Measurements from ENCODE around the gene ITGB4. TPM values are rescaled to one million over a fixed set of nuclear protein-coding genes. Genes with fewer than 3 reads are reported as not detected.

The ITGB4 gene
- total and polyA plus RNA-seq, 9 donors, result 3.3 to 55.6 (median 12.8) TPM

DNA sequence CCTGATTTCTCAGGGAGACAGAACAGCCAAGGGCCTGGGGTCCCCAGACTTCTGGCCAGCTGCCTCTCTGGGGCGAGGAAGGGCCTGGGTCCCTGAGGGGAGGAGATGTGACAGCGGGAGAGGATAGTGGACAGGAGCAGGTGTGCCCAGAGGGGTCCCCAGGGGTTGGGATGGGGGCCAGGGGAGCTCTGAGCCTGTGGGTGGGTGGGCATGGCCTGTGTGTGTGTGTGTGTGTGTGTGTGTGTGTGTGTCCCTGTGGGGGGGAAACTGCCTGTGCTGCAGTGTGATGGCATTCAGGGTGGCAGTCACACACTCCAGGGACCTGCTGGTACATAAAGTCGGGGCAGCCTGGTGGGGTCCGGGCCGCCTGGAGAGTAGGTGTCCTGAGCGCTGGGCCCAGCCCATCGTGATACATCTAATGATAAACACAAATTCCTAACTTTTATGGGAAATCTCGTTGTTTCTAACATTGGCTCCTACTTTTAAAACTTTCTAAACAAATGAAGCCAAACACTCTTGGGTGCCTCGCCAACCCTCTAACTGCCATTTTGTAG lies 1.4 kb downstream of the ITGB4 start:
- no peak overlapping the region for H3K27ac ChIP-seq
- no peak for DNase-seq
- H3K4me3 ChIP-seq, result no peak overlapping the region
- intact Hi-C loops (cut with DNase I), result no loop called here
- TF ChIP-seq POLR2A (IDR thresholded peaks at IDR 0.05), result no peak
- TF ChIP-seq, protein P1, sequence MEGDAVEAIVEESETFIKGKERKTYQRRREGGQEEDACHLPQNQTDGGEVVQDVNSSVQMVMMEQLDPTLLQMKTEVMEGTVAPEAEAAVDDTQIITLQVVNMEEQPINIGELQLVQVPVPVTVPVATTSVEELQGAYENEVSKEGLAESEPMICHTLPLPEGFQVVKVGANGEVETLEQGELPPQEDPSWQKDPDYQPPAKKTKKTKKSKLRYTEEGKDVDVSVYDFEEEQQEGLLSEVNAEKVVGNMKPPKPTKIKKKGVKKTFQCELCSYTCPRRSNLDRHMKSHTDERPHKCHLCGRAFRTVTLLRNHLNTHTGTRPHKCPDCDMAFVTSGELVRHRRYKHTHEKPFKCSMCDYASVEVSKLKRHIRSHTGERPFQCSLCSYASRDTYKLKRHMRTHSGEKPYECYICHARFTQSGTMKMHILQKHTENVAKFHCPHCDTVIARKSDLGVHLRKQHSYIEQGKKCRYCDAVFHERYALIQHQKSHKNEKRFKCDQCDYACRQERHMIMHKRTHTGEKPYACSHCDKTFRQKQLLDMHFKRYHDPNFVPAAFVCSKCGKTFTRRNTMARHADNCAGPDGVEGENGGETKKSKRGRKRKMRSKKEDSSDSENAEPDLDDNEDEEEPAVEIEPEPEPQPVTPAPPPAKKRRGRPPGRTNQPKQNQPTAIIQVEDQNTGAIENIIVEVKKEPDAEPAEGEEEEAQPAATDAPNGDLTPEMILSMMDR (IDR thresholded peaks at IDR 0.05), result no peak
- no peak for TF ChIP-seq EP300 (IDR thresholded peaks at IDR 0.05)
- no peaks in the 10 kb centered on the region for H3K27me3 ChIP-seq
- H3K36me3 ChIP-seq, result no peaks in the 10 kb centered on the region
- H3K9me3 ChIP-seq, result no peaks in the 10 kb centered on the region
- no peaks in the 10 kb centered on the region for H3K4me1 ChIP-seq (ENCODE audit: insufficient read depth)
- 88% methylated on average over 9 of the region's 9 CpGs for WGBS, 3 donors

DNA sequence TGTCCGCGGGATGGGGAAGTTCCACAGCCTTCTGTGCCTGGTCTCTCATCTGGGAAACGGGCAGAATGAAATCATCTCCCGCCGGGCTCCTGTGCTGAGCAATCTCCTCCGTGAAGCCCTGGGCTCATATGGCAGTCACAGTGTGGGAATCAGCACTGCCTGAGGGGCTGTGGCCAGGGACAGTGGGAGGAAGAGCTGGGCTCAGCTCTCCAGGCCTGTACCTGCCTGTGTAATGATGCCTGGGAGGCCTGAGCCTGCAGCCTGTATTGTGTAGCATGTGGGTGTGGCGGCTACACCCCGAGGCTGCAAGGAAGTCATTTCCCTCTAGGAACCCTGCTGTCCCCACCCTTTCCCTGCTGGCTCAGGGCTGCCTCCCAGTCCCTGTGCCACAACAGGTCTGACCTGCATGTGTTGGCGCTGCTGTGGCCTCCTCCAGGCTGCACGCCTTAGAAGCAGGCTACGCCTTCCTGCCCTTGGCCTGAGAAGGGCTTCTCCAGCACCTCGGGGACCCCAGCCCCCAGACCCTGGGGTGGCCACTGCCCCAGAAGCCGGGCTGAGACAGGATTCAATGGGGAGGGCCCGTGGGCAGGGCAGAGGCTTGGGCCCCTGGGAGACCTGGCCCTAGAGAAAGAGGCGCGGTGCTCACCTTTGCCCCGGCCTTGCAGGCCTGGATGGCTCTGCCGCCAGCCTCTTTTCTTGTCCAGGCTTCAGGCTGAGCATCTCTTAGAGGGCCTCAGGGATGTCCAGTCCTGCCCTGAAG lies 2.1 kb downstream of the ITGB4 start:
- Histone ChIP-seq H3K4me1 (ENCODE audit: insufficient read depth) (no peaks in the 10 kb centered on the region), H3K27ac (no peak overlapping the region), H3K27me3 (no peaks in the 10 kb centered on the region), H3K36me3 (no peaks in the 10 kb centered on the region), H3K4me3 (no peak overlapping the region), H3K9me3 (no peaks in the 10 kb centered on the region)
- no peak for DNase-seq
- intact Hi-C loops (cut with DNase I), result no loop called here
- TF ChIP-seq EP300 (IDR thresholded peaks at IDR 0.05), result no peak
- TF ChIP-seq, protein P1 (IDR thresholded peaks at IDR 0.05), result no peak
- TF ChIP-seq POLR2A (IDR thresholded peaks at IDR 0.05), result no peak
- 73 to 79% (median 77%) methylated on average over 18 of the region's 18 CpGs for WGBS, 3 donors

DNA sequence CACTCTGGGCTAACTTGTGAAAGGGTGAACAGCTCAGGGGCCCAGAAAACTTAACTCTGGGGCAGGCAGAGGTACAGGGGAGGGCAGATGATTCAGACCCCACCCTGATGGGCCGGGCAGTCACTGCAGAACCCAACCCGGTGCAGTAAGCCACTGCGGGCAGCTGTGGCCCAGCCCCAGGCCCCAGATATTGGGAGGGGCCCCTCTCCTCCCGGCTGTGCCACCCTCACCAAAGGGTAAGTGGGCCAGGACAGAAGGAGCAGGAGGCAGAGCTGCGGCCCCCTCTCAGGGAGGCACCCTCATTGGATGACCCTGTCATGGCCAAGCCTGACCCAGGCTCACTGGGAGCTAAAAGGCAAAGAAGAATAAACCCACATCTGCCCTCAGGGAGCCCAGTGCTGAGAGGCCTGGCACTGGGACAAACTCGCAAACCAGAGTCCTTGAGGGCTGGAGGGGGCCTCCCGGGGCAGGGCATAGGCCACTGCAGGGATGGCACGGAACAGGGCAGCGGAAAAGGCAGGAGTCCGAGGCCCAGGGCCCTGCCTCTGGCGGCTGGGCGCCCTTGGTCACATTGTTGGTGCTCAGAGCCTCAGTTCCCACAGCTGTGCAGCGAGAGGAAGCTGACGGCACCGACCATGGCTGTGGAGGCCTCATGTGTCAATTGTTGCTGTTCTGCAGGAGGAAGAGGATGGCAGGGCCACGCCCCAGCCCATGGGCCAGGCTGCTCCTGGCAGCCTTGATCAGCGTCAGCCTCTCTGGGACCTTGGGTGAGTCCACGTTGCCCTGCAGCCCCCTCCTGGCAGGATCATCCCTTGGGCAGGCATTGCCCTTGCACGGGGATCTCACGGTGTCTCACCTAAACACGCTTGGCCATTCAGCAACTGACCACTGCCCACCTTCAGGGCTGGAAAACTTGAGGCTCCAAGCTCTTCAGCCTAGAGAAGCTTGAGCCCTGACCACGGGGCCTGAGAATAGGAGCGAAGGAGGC lies 3.1 kb downstream of the ITGB4 start:
- no peak overlapping the region for H3K4me3 ChIP-seq

DNA sequence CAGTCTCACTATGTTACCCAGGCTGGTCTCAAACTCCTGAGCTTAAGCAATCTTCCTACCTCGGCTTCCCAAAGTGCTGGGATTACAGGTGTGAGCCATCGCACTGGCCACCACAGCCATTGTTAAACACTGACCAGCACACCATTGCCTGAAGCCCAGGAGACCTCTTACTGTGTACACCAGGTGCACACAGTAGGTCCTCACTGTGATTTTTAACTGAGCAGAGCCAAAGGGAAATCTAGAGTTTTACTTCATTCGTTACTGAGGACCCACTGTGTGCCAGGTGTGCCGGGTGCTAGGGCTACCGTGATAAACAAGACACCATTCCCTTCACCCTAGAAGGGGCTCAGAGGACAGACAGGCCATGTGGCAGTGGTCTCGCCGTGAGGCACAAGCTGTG lies 4.2 kb downstream of the ITGB4 start:
- TF ChIP-seq POLR2A (IDR thresholded peaks at IDR 0.05) (no peak), EP300 (IDR thresholded peaks at IDR 0.05) (no peak)
- TF ChIP-seq, protein P1 (IDR thresholded peaks at IDR 0.05), result no peak
- no peaks in the 10 kb centered on the region for H3K36me3 ChIP-seq
- no peaks in the 10 kb centered on the region for H3K4me1 ChIP-seq (ENCODE audit: insufficient read depth)
- intact Hi-C loops (cut with DNase I), result no loop called here
- WGBS, 3 donors, result 82 to 90% (median 89%) methylated on average over 7 of the region's 7 CpGs
- no peaks in the 10 kb centered on the region for H3K9me3 ChIP-seq
- H3K27ac ChIP-seq, result no peak overlapping the region
- no peak for DNase-seq
- no peak overlapping the region for H3K4me3 ChIP-seq
- no peaks in the 10 kb centered on the region for H3K27me3 ChIP-seq

More for the DNA sequence above, 3.1 kb downstream of the ITGB4 start:
- no peaks in the 10 kb centered on the region for H3K27me3 ChIP-seq
- H3K9me3 ChIP-seq, result no peaks in the 10 kb centered on the region
- TF ChIP-seq POLR2A (IDR thresholded peaks at IDR 0.05) (no peak), EP300 (IDR thresholded peaks at IDR 0.05) (no peak)
- TF ChIP-seq, protein P1 (IDR thresholded peaks at IDR 0.05), result no peak
- no peak overlapping the region for H3K27ac ChIP-seq
- DNase-seq, result no peak
- H3K4me1 ChIP-seq (ENCODE audit: insufficient read depth), result no peaks in the 10 kb centered on the region
- no peaks in the 10 kb centered on the region for H3K36me3 ChIP-seq
- WGBS, 3 donors, result 81 to 88% (median 81%) methylated on average over 22 to 23 of the region's 23 CpGs
- intact Hi-C loops (cut with DNase I), result no loop called here

All from ovary (tissue), 9 donors.